HUES6 (cell line): ENCODE data around the gene GFPT2.

ENCODE experiments used
- H3K27ac ChIP-seq: 2 replicates; pipeline ENCODE4 v1.7.0; 2013; ENCODE audit warnings: low read depth, mild to moderate bottlenecking, low read length, inconsistent platforms
- H3K27me3 ChIP-seq: 2 replicates; pipeline ENCODE4 v1.6.1; 2013; ENCODE audit warnings: low read length; ENCODE audit not compliant: control insufficient read depth, insufficient read depth
- H3K36me3 ChIP-seq: 2 replicates; pipeline ENCODE4 v1.6.1; 2013; ENCODE audit warnings: low read length; ENCODE audit not compliant: control insufficient read depth, insufficient read depth
- H3K4me1 ChIP-seq: 2 replicates; pipeline ENCODE4 v1.6.1; 2013; ENCODE audit warnings: low read length; ENCODE audit not compliant: control insufficient read depth, insufficient read depth
- H3K4me3 ChIP-seq: 2 replicates; pipeline ENCODE4 v1.5.1; 2013; ENCODE audit warnings: low read depth, low read length
- H3K9ac ChIP-seq: one replicate; pipeline ENCODE4 v1.6.1; 2013; ENCODE audit warnings: mild to moderate bottlenecking, low read length
- H3K9me3 ChIP-seq: 2 replicates; pipeline ENCODE4 v1.6.1; 2013; ENCODE audit warnings: low read depth, low read length; ENCODE audit not compliant: control insufficient read depth, insufficient read depth

Gene GFPT2

DNA sequence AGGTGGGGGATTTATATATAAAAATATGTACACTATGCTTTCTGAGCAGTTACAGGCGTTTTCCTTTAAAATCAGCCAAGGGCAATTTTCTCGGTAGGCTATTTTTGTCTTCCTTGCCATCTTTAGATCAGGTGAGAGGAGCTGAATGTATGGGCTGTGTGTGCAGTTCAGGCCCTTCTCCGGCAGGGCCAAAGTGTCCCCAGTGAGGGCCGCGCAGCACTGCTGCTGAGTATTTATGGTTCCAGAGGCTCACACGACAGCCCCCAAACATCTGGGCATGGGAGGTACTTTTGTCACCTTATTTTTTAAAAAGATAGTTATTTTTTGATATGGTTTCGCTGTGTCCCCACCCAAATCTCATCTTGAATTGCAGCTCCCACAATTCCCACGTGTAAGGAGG, 11.5 kb downstream of the GFPT2 start:
- no peaks in the 10 kb centered on the region; the same call in 1 of the 2 replicates for H3K9me3 ChIP-seq
- H3K27ac ChIP-seq, result no peak overlapping the region
- H3K9ac ChIP-seq, result no peak overlapping the region
- peaks cover 57% of the 10 kb centered on the region for H3K4me1 ChIP-seq
- H3K36me3 ChIP-seq, result peaks cover 32% of the 10 kb centered on the region
- H3K4me3 ChIP-seq, result no peak overlapping the region
- no peaks in the 10 kb centered on the region for H3K27me3 ChIP-seq

DNA sequence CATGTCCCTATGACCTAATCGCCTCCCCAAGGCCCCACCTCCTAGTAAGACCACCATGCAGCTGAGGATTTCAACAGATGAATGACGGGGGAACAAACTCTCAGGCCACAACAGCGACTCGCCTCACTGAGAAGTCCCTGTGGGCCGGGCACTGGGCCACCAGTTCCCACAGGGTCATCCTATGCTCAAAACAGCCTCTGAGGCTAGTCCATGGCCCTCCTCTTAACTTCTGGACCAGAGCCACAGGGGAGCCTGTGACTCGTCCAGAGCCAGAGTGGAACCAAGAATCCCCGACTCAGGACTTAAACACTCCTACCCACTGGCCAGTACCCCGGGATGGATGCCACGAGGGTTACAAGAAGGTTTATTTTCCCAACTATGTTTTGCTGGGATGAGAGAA, 12.3 kb downstream of the GFPT2 start:
- Histone ChIP-seq H3K36me3 (peaks cover 36% of the 10 kb centered on the region), H3K27me3 (no peaks in the 10 kb centered on the region), H3K9ac (no peak overlapping the region), H3K4me3 (no peak overlapping the region), H3K9me3 (no peaks in the 10 kb centered on the region; the same call in 1 of the 2 replicates), H3K4me1 (peaks cover 49% of the 10 kb centered on the region), H3K27ac (peak overlapping the region; percentile 50)

DNA sequence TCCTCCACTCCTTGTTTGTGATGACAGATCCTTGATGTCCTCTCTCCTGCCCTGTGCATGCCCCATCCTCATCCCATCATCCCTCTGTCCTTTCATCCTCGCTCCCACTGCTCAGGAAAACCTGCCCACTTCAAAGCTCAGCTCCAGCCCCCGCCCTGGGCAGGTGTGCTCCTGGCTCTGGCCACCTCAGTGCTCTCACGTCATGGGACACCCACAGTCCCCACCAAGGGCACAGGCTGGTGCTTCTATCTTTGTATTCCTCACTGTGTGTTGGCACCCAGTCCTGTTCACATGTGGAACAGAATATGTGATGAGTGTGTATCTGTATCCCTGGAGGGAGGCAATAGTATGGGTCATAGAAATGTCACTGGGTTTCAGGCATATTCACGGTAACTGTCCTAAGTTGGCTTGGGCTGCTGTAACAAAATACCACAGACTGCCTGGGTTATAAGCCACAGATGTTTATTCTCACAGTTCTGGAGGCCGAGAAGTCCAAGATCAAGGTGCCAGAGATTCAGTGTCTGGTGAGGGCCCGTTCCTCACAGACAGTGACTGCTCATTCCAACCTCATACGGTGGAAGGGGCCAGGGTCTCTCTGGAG, 13.5 kb downstream of the GFPT2 start:
- Histone ChIP-seq H3K9me3 (no peaks in the 10 kb centered on the region; the same call in 1 of the 2 replicates), H3K4me1 (peaks cover 38% of the 10 kb centered on the region), H3K9ac (no peak overlapping the region), H3K27ac (no peak overlapping the region), H3K27me3 (no peaks in the 10 kb centered on the region), H3K4me3 (no peak overlapping the region), H3K36me3 (peaks cover 40% of the 10 kb centered on the region)

DNA sequence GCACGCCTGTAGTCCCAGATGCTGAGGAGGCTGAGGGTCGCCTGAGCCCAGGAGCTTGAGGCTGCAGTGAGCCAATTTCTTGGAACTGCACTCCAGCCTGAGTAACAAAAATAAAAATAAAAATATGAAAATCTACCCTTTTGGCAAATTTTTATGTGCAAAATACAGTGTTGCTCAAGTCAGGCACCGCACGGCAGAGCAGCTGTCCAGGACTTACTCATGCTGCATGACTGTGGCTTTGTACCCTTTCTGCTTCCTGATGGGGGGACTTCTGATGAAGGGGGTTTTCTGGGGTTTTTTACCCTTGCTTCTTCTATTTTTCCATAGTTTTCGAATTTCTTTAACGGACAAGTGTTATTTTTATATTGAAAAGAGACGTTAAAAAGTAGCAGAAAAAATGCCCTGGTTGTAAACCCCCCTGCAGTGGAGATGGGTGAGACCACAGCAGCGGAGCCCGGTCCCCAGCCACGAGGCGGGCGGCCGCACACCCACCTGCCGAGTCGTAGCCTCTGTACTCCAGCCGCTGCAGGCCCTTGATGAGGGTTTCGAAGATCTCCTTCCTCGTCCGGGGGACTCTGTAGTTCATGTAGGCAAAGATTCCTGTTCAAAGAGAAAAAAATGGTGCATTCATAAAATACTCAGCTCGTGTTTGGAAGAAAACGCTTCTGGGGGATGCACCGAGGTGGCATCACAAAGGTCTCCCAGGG, 15.0 kb downstream of the GFPT2 start:
- Histone ChIP-seq H3K27me3 (no peaks in the 10 kb centered on the region), H3K36me3 (peaks cover 54% of the 10 kb centered on the region), H3K27ac (no peak overlapping the region), H3K4me3 (no peak overlapping the region), H3K4me1 (peaks cover 22% of the 10 kb centered on the region), H3K9ac (no peak overlapping the region), H3K9me3 (no peaks in the 10 kb centered on the region; the same call in 1 of the 2 replicates)

DNA sequence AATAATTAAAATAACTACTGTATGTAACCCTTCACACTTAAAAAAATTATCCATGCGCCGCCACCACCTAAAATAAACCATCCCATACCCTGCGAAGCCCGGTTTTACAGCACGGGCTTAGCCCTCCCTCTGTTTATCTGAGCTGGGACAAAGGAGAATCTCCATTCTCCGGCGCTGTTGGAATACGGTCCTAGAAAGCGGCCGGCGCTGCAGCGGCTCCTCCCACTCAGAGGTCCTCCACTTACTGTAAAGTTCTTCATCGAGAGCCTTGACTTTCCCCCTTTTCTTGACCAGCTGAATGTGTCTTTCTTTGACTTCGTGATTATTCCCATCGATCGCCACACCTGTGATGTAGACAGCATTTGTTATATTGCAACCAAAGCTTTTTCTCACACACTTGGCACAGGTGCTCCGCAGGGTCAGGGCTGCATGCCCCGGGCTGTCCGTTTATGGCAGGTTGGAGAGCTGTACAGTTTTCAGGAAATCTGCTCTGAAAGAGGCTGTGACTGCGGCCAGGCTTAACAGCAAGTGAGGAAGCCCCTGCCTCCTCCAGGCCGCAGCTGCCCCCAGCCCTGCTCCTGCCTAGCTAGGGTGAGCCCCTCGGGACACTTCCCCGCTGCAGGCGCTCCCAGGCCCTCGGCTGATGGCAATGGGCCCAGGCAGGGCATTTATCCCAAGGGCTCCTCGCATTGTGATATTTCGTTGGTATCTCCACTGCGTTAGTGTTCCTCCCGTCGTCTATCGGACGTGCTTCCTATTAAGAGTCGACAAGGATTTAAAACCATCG, 16.7 kb downstream of the GFPT2 start:
- H3K9me3 ChIP-seq, result no peaks in the 10 kb centered on the region
- H3K27me3 ChIP-seq, result no peaks in the 10 kb centered on the region
- no peak overlapping the region for H3K4me3 ChIP-seq
- H3K36me3 ChIP-seq, result peaks cover 60% of the 10 kb centered on the region
- no peak overlapping the region for H3K27ac ChIP-seq
- H3K4me1 ChIP-seq, result peaks cover 10% of the 10 kb centered on the region
- no peak overlapping the region for H3K9ac ChIP-seq

DNA sequence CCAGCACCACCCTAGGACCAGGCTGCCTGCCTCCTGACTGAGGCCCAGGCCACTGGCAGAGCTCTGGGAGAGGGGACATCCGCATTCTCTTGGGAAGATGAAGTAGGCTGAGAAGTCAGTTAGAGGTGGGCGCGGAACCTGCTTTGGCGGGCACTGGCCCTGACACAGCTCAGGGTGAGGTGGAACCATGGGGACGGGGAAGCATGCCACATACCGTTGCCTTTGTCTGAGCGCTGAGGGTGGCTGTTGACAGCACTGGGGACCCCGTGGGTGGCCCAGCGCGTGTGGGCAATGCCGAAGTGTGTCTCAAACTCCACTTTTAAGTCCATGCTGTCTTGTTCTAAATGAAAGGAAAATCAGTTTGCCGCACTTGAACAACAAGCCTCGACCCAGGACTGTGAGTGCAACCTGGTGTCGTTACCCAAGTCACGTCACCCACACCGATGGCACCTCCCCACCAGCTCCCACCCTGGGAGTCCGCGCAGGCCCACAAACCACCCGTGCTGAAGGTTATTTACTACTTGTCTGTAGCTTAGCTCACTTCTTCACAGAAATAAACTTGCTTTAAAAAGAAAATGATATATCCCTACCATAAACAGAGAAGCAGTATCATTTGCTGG, 17.4 kb downstream of the GFPT2 start:
- Histone ChIP-seq H3K9ac (no peak overlapping the region), H3K9me3 (no peaks in the 10 kb centered on the region), H3K4me1 (peaks cover 12% of the 10 kb centered on the region), H3K27me3 (no peaks in the 10 kb centered on the region), H3K27ac (no peak overlapping the region), H3K4me3 (no peak overlapping the region), H3K36me3 (peaks cover 66% of the 10 kb centered on the region)

DNA sequence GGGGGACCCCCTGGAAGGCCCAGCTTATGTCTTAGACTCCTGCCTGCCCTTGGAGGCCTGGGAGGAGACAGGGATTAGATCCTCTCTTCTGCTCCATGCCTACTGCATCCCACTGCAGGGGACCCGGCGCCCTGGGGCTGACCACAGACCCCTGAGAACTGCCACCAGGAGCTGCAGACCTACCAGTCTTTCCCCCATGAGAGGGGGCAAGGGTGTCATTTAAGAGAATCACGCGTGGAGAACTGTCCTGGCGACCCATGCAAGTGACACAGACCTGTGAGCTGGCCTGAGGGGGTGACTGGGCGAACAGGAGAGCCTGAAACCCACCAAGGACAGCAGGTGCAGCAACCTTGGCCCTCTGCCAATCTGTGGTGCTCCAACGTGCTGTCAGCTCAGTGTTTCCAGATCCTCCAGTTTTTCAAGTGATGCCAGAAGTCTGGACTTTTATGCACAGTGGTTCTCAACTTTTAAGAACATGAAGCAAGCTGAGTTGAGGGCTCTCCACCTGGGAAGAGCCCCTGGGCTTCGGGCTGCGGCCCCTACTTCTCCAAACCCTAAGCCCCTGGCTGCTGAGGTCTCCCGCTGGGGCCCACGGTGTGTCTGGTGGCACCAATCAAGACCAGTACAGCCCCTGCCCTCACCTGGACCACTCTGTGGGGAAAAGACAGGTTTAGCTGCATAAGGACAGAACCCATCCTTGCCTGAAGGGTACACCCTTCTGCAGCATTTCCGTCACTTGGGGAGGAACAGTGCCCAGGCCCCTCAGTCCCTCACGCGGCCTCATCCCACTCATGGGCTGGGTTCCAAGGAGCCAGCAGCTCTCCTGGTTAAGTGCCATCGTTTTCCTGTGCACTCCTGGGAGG, 18.2 kb downstream of the GFPT2 start:
- H3K9ac ChIP-seq, result no peak overlapping the region
- no peaks in the 10 kb centered on the region for H3K27me3 ChIP-seq
- H3K27ac ChIP-seq, result no peak overlapping the region
- H3K9me3 ChIP-seq, result no peaks in the 10 kb centered on the region
- peaks cover 18% of the 10 kb centered on the region for H3K4me1 ChIP-seq
- H3K4me3 ChIP-seq, result no peak overlapping the region
- H3K36me3 ChIP-seq, result peaks cover 74% of the 10 kb centered on the region

DNA sequence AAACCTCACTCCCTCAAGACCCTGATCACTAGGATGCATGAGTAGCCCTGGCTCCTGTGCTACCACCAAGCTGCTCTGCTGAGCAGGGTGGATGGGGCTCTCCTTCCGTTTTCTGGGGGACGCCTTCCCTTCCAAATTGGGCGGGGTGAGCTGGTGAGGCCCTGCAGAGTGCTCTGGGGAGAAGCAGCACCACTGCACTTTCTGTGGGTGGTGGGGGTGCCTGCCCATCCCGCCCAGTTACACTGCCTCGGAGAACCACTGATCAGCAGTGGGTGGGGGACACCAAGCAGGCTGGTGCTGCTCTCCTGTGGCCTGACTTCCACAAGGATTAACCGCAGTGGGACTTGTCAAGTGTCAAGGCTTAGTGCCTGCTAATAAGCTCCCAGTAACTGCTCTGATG, 19.0 kb downstream of the GFPT2 start:
- Histone ChIP-seq H3K9me3 (no peaks in the 10 kb centered on the region), H3K36me3 (peaks cover 82% of the 10 kb centered on the region), H3K9ac (no peak overlapping the region), H3K4me3 (no peak overlapping the region), H3K4me1 (peaks cover 18% of the 10 kb centered on the region), H3K27me3 (no peaks in the 10 kb centered on the region), H3K27ac (no peak overlapping the region)

DNA sequence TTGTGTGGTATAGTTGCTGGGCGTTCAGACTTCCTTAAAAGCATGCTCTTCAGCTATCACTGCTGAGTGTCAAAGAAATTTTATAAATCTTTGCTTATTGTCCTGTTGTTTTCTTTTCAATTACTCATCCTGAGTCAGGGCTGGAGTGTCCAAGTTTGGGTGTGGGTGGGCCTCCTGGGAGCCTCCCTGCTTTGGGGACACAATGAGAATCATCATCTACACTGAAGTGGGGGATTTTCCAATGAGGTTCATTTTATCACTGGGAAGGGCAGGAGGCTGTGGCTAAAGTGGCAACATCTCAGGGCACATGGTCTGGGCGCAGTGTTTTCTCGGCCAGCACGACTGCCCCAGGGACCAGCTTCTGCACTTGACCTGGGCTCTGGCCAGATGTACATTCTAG, 19.5 kb downstream of the GFPT2 start:
- Histone ChIP-seq H3K4me1 (peaks cover 22% of the 10 kb centered on the region), H3K9ac (no peak overlapping the region), H3K9me3 (no peaks in the 10 kb centered on the region), H3K27me3 (no peaks in the 10 kb centered on the region), H3K36me3 (peaks cover 85% of the 10 kb centered on the region), H3K4me3 (no peak overlapping the region), H3K27ac (no peak overlapping the region)

DNA sequence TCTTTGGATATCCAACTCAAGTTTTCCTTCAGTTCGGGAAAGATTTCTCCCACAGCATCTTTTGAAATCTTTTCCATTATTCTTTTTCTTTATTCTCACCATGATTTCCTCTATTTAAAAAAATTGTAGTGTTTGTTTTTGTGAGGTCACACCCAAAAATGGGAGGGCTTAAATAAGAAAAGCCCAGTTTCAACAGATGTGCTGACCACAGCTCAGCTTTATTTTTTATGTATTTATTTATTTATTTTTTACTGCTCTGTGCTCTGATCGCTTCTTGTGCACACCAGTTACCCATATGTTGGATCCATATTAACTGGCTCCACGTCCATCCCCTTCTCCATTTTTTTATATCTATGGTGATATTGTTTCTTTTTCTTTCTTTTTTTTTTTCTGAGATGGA, 20.3 kb downstream of the GFPT2 start:
- Histone ChIP-seq H3K9me3 (no peaks in the 10 kb centered on the region), H3K4me1 (peaks cover 22% of the 10 kb centered on the region), H3K9ac (no peak overlapping the region), H3K27ac (0 out of 2 replicates have a peak overlapping the region, but pooled peaks have one; percentile 13), H3K27me3 (no peaks in the 10 kb centered on the region), H3K36me3 (peaks cover 85% of the 10 kb centered on the region), H3K4me3 (no peak overlapping the region)
